Nephron progenitor cell (in vitro differentiated cells): ENCODE data around the gene DAB2IP.
A peak's percentile ranks its signal among the peaks of the same experiment; 100 is the strongest.

Source experiments
- DNase-seq: peaks from one replicate; pipeline ENCODE4 v3.0.0; 2021
- H3K27ac Mint-ChIP-seq: 2 replicates; pipeline ENCODE4 v1.8.0; 2021; ENCODE audit warnings: mild to moderate bottlenecking, moderate library complexity, mixed read lengths
- H3K27me3 Mint-ChIP-seq: 2 replicates; pipeline ENCODE4 v1.8.0; 2021; ENCODE audit warnings: mild to moderate bottlenecking, low read depth, mixed read lengths; ENCODE audit not compliant: poor library complexity
- H3K36me3 Mint-ChIP-seq: 2 replicates; pipeline ENCODE4 v1.8.0; 2021; ENCODE audit warnings: low read depth, mixed read lengths
- H3K4me1 Mint-ChIP-seq: 2 replicates; pipeline ENCODE4 v1.8.0; 2021; ENCODE audit warnings: mixed read lengths
- H3K4me3 Mint-ChIP-seq: 2 replicates; pipeline ENCODE4 v1.8.0; 2021; ENCODE audit warnings: mild to moderate bottlenecking, moderate library complexity, mixed read lengths
- H3K9me3 Mint-ChIP-seq: 2 replicates; pipeline ENCODE4 v1.8.0; 2021; ENCODE audit warnings: mild to moderate bottlenecking, moderate library complexity, mixed read lengths
- CTCF ChIP-seq: fragments of 200-600 bp; sonication (generic); IDR thresholded peaks from 2 replicates; pipeline ENCODE4 v1.5.0; 2021; ENCODE audit warnings: antibody characterized with exemption

The DAB2IP gene

GRCh38 chr9:121758693-121759092, 107.3 kb downstream of the DAB2IP start:
- Mint-ChIP-seq H3K9me3 (no peaks in the 10 kb centered on the region), H3K27me3 (peaks cover 2% of the 10 kb centered on the region), H3K4me3 (no peak overlapping the region), H3K27ac (peak overlapping the region; percentile 46), H3K36me3 (peaks cover 20% of the 10 kb centered on the region), H3K4me1 (peaks cover 11% of the 10 kb centered on the region)
- TF ChIP-seq CTCF: no peak
- no peak for DNase-seq

- H3K27me3 Mint-ChIP-seq: peaks cover 2% of the 10 kb centered on the region
- H3K4me3 Mint-ChIP-seq: no peak overlapping the region
- peaks cover 20% of the 10 kb centered on the region for H3K36me3 Mint-ChIP-seq
- H3K9me3 Mint-ChIP-seq: no peaks in the 10 kb centered on the region
- peak overlapping the region; percentile 86 for H3K27ac Mint-ChIP-seq
- DNase-seq: no peak
- H3K4me1 Mint-ChIP-seq: peaks cover 11% of the 10 kb centered on the region
- no peak for TF ChIP-seq CTCF
Observed at GRCh38 chr9:121759996-121760395, 108.6 kb downstream of the DAB2IP start.

- H3K36me3 Mint-ChIP-seq: peaks cover 20% of the 10 kb centered on the region
- DNase-seq: no peak
- H3K27ac Mint-ChIP-seq: peak overlapping the region; percentile 27
- peaks cover 8% of the 10 kb centered on the region for H3K4me1 Mint-ChIP-seq
- H3K9me3 Mint-ChIP-seq: no peaks in the 10 kb centered on the region
- H3K27me3 Mint-ChIP-seq: peaks cover under 1% of the 10 kb centered on the region
- no peak overlapping the region for H3K4me3 Mint-ChIP-seq
- no peak for TF ChIP-seq CTCF
Observed at GRCh38 chr9:121760571-121760970, 109.1 kb downstream of the DAB2IP start.

- no peak for DNase-seq
- no peaks in the 10 kb centered on the region for H3K4me1 Mint-ChIP-seq
- H3K27ac Mint-ChIP-seq: no peak overlapping the region
- TF ChIP-seq CTCF: no peak
- no peaks in the 10 kb centered on the region for H3K27me3 Mint-ChIP-seq
- H3K4me3 Mint-ChIP-seq: no peak overlapping the region
- H3K36me3 Mint-ChIP-seq: peaks cover 38% of the 10 kb centered on the region
- H3K9me3 Mint-ChIP-seq: no peaks in the 10 kb centered on the region
Observed at GRCh38 chr9:121763131-121763530, 111.7 kb downstream of the DAB2IP start.

GRCh38 chr9:121763561-121764370, 112.3 kb downstream of the DAB2IP start:
- H3K36me3 Mint-ChIP-seq: peaks cover 32% of the 10 kb centered on the region
- DNase-seq: no peak
- H3K9me3 Mint-ChIP-seq: no peaks in the 10 kb centered on the region
- no peak overlapping the region for H3K4me3 Mint-ChIP-seq
- H3K27ac Mint-ChIP-seq: peak overlapping the region; percentile 61
- no peak for TF ChIP-seq CTCF
- no peaks in the 10 kb centered on the region for H3K27me3 Mint-ChIP-seq
- no peaks in the 10 kb centered on the region for H3K4me1 Mint-ChIP-seq

- no peak overlapping the region for H3K4me3 Mint-ChIP-seq
- H3K4me1 Mint-ChIP-seq: no peaks in the 10 kb centered on the region
- H3K36me3 Mint-ChIP-seq: peaks cover 35% of the 10 kb centered on the region
Observed at GRCh38 chr9:121764371-121764730, 112.9 kb downstream of the DAB2IP start.

More at GRCh38 chr9:121764371-121764730, 112.9 kb downstream of the DAB2IP start:
- Mint-ChIP-seq H3K27ac (no peak overlapping the region), H3K9me3 (no peaks in the 10 kb centered on the region), H3K27me3 (no peaks in the 10 kb centered on the region)
- no peak for DNase-seq
- no peak for TF ChIP-seq CTCF
